HG02623 (cell line): ENCODE results near the gene NUAK1.
"Not testable (repeated sequence)": the region's sequence is repeated elsewhere in the genome, so short reads cannot be mapped to it uniquely, and the experiment has no call there.

Experiments used
- ATAC-seq: cut with Tn5 transposase; IDR thresholded peaks from one replicate; pipeline ENCODE4 v1.9.1; 2021; ENCODE audit warnings: moderate library complexity; ENCODE audit not compliant: unreplicated experiment

Gene NUAK1

GRCh38 chr12:106035421-106035820 is 103.3 kb downstream of the NUAK1 start:
- no peak for ATAC-seq

- ATAC-seq: no peak
Measured at GRCh38 chr12:106034316-106034715, 104.4 kb downstream of the NUAK1 start.

- ATAC-seq: no peak
Measured at GRCh38 chr12:106033161-106033675, 105.5 kb downstream of the NUAK1 start.

GRCh38 chr12:106032623-106032925 is 106.2 kb downstream of the NUAK1 start:
- no peak for ATAC-seq

- ATAC-seq: no peak
Measured at GRCh38 chr12:106031761-106032622, 106.8 kb downstream of the NUAK1 start.

- no peak for ATAC-seq
Measured at GRCh38 chr12:106030210-106031071, 108.3 kb downstream of the NUAK1 start.

GRCh38 chr12:106029532-106029931 is 109.2 kb downstream of the NUAK1 start:
- ATAC-seq: no peak

GRCh38 chr12:106027911-106028310 is 110.8 kb downstream of the NUAK1 start:
- no peak for ATAC-seq

GRCh38 chr12:106027286-106027685 is 111.5 kb downstream of the NUAK1 start:
- no peak for ATAC-seq

GRCh38 chr12:106025129-106025528 is 113.6 kb downstream of the NUAK1 start:
- ATAC-seq: no peak

GRCh38 chr12:106023039-106023438 is 115.7 kb downstream of the NUAK1 start:
- ATAC-seq: no peak

GRCh38 chr12:106022568-106023012 is 116.2 kb downstream of the NUAK1 start:
- no peak for ATAC-seq

- ATAC-seq: no peak
Measured at GRCh38 chr12:106021516-106021915, 117.2 kb downstream of the NUAK1 start.

- ATAC-seq: no peak
Measured at GRCh38 chr12:106020736-106021135, 118.0 kb downstream of the NUAK1 start.

- no peak for ATAC-seq
Measured at GRCh38 chr12:106019144-106019543, 119.6 kb downstream of the NUAK1 start.

- no peak for ATAC-seq
Measured at GRCh38 chr12:106018286-106018685, 120.5 kb downstream of the NUAK1 start.

- ATAC-seq: not testable (repeated sequence)
Measured at GRCh38 chr12:106016601-106017278, 122.0 kb downstream of the NUAK1 start.

- no peak for ATAC-seq
Measured at GRCh38 chr12:106015646-106016045, 123.1 kb downstream of the NUAK1 start.

- no peak for ATAC-seq
Measured at GRCh38 chr12:106013941-106014340, 124.8 kb downstream of the NUAK1 start.
